ENCODE data around the gene BMP3. TPM values are rescaled to one million over a fixed set of nuclear protein-coding genes. Genes with fewer than 3 reads are reported as not detected.
"Not testable (repeated sequence)": the region's sequence is repeated elsewhere in the genome, so short reads cannot be mapped to it uniquely, and the experiment has no call there.

BMP3 gene, protein sequence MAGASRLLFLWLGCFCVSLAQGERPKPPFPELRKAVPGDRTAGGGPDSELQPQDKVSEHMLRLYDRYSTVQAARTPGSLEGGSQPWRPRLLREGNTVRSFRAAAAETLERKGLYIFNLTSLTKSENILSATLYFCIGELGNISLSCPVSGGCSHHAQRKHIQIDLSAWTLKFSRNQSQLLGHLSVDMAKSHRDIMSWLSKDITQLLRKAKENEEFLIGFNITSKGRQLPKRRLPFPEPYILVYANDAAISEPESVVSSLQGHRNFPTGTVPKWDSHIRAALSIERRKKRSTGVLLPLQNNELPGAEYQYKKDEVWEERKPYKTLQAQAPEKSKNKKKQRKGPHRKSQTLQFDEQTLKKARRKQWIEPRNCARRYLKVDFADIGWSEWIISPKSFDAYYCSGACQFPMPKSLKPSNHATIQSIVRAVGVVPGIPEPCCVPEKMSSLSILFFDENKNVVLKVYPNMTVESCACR
- not detected in 2 replicates for total RNA-seq (2014; rRNA removed; shearing (Covaris generic))

DNA sequence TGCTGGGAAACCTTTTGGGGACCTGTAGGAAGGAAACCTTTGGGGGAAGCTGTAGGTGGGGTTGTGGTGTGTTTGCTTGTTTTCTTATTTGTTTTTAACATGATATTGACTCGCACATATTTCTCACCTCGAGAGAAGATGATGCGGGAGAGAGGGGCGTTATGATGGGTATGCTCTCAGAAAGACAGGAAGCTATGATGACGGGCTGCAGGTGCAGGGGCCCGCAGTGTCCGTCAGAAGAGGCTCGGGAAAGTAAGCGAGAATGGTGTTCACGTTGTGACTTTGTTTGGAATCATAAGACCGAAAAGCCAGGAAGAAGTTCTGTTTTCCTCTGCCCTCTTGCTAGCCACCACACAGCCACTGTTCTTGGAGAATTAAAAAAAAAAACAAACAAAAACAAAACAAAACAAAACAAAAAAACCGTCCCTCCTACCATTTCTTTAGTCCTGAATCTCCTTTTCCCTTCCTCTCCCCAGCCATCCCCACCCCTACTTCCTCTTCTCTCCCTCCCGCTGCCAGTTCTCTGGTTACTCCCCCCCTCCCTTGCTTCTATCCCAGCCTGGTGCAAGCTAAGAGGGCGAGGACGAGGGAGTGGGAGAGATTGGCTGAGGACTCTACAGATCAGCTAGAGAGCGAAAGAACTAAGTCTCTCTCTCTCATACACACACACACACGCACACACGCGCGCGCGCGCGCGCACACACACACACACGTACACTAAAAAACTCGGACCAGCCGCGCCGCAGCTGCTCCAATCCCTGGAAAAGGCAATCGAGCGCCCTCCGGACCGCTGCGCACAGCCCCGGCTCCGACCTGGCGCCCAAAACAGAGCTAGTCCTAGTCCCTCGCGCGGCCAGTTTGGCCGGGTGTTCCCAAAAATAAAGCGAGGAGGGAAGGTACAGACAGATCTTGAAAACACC is at the start of gene BMP3:
TSS of gene BMP3 (plus strand) at position 648 of the 920 bp plus-strand sequence. CDS start 577 bp downstream, outside the sequence.
- DNase-seq (ENCODE audit: low spot score) = no peak

DNA sequence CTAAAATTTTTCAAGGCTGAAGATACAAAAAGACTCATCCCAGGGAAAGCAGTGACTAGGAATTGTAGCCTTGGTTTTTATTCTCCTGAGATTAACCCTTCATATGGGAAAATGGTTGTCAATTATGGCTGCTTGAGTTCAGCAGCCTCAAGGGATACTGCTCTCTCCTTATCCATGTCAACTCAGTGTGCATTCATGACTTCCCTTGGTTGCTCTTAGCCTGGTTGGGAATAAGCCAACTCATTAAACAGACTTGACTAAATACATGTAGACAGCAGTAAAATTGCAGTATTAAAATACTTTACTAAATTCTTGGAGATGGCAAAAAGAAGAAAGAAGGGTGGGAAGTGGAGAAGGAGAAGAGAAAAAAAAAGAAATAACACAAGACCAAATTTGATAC is 44.5 kb upstream of the BMP3 start:
- DNase-seq (ENCODE audit: low spot score) = no peak

DNA sequence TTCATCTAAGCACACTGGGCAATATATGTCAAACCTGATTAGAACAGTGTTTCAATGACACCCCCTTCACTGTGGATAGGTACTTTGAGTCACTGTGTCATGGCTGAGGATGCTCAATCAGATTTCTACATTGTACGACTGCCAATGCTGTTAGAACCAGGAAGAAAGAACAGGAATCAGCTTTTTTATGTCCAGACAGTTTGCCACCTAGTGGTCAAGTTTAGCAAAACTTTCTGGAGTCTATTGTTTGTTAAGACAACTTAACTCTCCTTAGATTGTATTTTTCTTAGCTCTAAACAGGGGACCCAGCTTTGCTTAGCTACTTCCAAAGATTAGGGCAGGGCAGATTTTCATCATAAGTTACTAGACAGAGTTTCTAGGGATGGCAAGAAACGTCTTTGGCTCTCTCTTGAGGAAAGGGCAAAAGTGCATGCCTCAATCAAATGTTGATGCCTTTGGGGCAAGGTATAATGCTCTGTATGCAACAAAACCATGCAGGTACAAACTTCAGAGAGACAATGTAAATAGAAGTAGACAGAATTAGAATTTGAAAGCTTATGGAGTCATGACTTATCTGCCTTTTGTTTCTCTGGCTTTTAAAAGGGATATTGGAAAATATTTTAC is 40.5 kb upstream of the BMP3 start:
- peak; percentile 45 for DNase-seq (ENCODE audit: low spot score)

DNA sequence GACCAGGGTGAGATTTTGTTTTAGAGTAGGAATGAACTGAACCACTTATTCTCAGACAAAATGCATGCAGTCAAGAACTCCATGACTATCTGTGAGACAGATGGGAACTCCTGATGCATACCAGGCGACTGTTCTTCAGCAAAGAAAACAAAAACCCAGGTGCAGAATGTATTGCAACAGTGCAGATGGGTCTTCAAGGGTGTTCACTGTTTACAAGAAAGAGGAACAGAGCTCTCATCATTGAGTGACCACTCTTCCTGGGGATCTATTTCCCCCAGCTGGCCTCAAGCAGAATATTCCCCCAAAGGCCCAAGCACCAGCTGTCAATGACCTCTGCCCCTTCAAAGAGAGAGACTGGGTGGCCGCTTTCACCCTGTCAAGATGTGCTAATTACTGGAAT is 39.7 kb upstream of the BMP3 start:
- DNase-seq (ENCODE audit: low spot score) = no peak

DNA sequence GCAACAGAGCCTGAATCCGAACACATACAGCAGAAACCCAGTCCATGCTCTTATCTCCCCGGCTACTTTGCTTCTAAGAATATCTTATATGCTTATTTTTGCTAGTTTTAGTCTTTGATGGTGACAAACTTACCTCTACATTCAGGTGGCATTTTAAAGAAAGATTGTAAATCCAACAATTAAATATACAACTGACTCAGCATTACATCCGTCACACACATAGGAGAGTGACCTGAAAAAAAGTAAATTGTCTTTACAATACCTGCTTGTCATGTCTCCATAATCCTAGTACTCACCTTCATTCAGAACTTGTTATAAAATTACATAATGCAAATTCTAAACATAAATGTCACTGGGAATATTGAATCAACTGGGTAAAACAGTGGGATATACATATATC is 30.6 kb upstream of the BMP3 start:
- no peak for DNase-seq (ENCODE audit: low spot score)

DNA sequence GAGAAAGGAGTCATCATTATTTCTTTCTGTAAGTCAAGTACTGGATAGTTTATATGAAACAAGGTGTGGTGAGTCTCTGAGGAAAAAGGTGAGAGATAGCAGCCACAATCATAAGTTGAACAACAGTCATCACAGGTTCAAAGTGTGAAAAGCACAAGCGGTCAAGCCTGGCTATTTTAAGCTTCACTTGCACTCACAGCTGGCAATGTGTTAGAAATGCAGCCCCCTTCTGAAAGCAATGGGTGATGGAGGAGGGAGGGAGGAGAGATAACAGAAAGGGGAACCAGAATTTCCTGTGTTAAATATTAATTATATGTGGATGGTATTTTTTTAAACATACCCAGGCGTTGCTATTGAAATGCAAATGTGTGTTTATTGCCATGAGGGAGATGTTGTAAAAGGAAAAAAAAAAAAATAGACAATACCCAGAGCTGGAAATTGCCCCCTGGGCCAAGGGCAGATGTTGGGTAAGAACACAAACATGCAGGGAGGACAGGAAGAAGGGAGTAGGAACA is 26.9 kb upstream of the BMP3 start:
- no peak for DNase-seq (ENCODE audit: low spot score)

DNA sequence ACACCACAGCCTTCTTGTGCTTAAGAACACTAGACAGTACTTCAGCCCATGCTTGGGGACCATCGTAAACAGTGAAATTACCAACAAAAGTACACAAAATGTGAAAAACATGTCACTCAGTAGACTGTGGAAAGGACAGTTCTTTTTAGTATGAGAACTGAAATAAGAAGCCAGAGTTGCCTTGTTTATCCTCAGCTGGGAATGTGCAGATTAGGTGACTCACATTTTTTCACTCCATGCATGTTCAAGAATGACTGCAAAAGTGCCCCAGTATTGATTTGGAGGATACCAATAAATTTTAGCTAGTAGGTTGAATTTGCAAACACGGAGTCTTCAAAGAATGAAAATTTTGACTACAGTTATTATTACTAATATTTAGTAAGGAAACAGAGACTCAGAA is 23.1 kb upstream of the BMP3 start:
- no peak for DNase-seq (ENCODE audit: low spot score)

DNA sequence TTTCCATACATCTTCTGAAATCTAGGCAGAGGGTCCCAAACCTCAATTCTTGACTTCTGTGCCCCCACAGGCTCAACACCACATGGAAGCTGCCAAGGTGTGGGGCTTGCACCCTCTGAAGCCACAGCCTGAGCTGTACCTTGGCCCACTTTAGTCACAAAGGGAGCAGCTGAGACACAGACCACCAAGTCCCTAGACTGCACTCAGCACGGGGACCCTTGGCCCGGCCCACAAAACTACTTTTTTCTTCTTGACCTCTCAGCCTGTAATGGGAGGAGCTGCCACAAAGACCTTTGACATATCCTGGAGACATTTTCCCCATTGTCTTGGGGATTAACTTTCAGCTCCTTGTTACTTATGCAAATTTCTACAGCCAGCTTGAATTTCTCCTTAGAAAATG is 13.9 kb upstream of the BMP3 start:
- DNase-seq (ENCODE audit: low spot score) = not testable (repeated sequence)

DNA sequence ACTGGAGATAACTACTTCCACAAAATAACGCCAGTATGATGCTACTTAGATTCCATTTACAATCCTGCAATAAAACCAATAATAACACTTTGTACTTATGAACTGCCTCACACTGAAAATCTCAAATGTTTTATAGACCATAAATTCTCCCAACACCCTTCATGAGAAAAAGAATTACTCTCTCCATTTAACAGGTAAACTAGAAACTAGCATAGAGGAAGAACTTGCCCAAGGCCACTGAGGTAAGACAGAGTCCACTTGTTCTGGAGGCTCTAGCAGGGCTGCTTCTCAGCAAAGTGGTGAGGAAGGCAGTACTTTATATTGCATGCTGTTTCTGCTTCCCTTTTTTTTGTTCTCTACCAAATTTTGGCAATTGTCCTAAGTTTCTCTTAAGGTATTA is 11.5 kb upstream of the BMP3 start:
- no peak for DNase-seq (ENCODE audit: low spot score)

DNA sequence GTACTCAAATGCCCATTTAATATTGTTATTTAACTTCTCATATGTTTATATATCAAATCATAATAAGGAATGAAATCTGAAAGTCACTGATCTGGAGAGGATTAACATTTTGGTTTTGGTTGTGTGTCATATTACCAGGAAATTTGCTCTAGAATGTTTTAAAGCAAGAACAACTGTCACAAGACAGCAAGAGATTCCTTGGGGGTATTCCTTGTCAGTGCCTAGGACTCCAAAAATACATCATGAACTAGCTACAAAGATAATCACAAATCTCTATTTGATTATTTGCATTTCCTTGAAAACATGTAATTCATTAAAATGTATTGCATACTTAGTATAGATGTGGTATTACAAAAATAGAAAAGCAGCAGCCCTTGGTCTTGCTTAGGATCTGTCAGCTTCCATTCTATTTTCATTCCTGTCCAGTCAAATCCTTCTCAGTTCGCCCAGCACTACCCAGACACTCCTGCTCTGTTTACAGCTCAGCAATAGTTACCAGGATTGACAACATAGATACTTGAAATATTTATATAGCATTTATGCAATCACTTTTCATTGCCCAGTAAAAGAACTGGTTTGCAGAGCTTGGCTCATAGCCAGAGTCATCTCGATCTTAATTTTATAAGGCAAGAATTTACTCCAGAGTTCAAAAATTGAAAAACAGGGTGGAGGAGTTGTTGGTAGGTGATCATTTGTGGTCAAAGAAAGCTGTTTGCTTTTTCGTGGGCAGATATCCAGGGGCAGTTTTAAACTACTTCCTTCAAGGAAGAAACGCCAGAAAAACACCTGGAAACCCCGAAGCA is 9.2 kb upstream of the BMP3 start:
- no peak for DNase-seq (ENCODE audit: low spot score)

DNA sequence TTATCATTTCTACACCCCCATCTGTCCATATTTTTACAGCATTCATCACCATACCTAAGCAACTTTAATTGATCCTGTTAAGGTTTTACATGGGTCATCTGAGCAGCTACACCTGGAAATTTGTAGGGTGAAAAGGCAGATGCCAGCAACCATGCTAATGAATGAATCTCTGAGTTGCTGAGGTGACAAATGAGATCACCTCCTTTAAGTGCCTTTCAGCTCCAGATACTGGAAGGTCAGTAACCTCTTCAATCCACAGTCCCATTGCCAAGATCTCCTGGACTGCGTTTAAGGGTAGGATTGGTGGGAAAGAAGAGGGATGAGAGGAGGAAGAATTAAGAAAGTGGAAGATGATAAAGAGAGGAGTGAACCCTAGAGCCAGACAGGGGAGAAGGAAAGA is 8.5 kb upstream of the BMP3 start:
- DNase-seq (ENCODE audit: low spot score) = no peak

DNA sequence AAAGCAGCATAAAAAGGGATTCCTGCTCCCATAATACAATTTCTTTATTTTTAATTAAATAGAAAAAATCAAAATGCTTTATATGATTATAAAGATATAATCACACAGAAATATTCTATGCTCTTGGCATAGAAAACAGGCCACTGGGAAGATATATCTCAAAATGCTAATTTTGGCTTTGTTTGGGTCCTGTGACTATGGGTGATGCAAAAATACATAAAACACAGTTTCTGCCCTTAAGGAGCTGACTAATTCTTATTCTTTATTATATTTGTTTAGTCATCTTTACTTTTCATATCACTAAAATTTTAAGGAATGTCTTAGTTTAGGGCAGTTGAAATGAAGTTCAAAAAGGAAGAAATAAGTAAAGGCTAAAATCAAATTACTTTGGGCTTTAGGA is 7.0 kb upstream of the BMP3 start:
- DNase-seq (ENCODE audit: low spot score) = no peak

DNA sequence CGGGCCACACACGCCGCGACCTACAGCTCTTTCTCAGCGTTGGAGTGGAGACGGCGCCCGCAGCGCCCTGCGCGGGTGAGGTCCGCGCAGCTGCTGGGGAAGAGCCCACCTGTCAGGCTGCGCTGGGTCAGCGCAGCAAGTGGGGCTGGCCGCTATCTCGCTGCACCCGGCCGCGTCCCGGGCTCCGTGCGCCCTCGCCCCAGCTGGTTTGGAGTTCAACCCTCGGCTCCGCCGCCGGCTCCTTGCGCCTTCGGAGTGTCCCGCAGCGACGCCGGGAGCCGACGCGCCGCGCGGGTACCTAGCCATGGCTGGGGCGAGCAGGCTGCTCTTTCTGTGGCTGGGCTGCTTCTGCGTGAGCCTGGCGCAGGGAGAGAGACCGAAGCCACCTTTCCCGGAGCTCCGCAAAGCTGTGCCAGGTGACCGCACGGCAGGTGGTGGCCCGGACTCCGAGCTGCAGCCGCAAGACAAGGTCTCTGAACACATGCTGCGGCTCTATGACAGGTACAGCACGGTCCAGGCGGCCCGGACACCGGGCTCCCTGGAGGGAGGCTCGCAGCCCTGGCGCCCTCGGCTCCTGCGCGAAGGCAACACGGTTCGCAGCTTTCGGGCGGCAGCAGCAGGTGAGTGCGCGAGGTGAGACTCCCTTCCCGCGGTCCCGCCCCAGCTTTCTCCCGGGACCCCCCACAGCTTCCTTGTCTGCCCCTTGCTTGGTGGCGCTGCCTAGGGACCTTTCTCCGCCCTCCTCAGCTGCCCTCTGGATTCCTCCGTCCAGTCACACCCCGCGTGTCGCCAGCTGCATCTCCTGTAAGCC is 678 bp downstream of the BMP3 start:
- DNase-seq (ENCODE audit: low spot score) = no peak

DNA sequence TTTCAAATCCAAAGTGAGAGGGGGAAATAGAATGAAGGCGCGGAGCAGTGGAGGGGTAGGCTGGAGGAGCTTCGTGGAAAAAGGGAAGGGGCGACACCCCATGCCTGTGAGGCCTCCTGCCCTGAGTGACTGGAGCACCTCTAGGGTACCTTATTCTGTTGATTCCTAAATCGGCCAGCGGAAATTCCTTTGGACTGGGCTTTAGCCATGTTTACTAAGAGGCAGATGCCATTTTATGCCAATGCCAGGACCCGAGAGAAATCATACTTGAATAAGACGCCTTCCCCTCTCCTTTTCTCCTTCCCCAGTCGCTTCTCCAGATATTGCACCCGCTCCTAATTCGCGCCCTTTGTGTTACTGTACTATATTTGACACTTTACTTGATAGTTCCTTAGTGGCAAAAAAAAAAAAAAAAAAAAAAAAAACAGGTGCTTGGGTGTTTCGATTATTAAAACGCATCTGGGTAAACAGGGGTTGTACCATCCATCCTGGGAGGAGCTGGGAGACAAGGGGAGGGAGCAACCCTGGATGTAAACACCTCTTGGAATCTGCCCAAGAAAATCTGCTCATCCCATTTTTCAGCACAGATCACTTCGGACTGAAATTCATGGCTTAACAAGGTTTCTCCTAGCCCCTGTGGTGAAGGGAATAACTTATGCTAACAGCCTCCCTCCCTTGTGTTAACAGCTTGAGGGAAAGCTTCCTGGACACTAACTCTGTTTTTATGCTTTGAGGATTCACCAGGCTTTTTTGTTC is 1.5 kb downstream of the BMP3 start:
- DNase-seq (ENCODE audit: low spot score) = no peak

DNA sequence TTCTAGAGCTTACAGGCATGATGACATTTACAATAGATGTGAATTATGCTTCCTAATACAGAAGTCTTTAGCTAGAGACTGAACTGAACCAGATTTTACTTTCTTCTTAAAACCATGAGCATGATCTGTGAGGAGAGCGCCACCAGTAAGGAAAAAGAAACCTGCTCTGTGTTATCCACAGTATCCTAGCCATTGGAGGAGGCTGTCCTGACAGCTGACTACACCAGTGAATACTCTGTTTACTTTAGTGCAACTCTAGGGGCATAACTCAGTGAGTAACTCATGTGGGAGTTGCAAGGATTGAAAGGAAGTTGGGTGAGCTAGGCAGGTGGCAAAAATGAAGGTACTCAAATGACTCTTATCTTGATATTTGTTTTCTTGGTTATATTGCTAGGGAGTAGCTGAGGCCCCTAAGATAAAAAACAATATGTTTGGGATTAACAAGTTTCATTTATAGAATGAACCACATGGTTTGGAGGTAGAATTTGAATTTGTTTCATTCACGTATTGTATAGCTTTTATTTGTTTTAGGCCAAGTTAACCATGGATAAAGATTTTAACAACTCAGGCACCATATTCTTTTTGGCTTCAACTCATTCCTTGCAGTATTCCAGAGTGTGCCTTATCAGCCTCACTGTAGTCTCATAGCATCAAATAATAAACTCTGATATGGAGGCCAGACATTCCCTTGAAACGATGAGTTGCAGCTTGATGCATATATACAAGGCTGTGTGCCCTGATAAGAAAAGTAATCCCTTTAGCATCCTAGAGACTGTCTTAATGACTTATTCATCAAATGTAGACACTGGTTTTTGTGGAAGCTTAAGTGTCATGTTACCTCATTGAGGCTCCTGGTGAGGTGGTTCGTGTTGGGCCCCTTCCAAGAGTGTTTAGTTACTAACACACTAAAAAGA is 2.5 kb downstream of the BMP3 start:
- peak; percentile 7 for DNase-seq (ENCODE audit: low spot score)

DNA sequence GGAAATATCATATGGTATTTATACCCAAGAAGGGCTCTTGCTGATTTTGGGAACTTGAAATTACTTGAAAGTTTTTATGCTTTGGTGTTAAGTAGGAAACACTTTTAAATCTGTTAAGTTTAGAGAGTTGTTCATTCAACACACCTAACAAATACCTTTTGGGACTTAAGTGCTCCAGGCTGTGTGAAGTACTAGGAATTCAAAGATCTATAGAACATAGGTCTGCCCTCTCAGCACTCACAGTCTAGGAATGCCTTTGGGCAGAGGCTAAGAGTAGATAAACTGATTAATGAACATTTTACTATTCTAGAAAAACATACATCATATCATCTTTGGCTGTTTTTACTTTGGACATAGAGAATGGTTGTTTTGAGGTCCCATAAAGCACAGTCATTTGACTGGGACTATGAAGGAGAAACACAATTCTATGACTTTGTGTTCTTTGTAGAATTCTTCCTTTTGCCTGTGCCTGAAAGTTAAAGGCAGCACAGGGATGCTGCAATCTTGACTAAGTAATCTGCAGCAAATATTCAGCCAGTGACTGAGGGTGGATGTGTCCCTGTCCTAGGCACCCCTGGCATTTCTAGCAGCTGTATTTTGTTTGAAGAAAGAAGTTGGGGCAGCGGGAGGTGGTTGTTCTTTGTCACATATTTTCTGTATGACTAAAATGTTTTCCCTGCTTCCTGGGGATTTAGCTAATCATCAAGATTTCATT is 8.3 kb downstream of the BMP3 start:
- DNase-seq (ENCODE audit: low spot score) = no peak

DNA sequence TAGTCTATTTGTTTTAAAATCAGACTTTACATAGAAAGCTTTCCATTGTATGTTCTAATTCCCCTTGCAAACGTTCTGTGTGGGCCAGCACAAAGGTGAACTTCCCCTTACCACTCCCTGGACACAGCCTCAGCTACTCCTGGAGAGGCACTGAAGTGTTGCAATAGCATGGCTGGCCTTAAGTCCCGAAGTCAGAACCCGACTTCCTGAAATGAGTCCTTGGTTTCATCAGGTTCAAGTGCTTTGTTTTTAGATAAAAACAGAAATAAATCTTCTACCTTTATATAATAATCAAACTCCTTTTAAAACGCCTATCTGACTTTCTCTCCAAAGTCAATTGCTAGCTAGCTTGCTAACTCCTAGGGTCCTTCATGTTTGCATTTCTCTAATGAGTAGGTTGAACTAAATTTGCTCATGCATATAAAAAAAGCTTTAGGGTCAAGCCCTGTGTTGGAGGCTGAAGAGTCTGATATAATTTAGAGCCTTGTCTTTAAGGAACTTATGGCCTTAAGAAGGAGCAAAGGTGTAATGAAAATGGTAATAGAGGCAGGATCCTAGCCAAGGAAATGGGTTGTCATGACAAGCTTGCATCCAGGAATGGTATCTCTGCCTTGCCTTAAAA is 9.0 kb downstream of the BMP3 start:
- DNase-seq (ENCODE audit: low spot score) = no peak
